GM21619 (cell line): ENCODE measurements around the gene OR8S1.
"Not testable (repeated sequence)": the region's sequence is repeated elsewhere in the genome, so short reads cannot be mapped to it uniquely, and the experiment has no call there.

Experiments
- ATAC-seq: cut with Tn5 transposase; IDR thresholded peaks from one replicate; pipeline ENCODE4 v1.9.1; 2021; ENCODE audit not compliant: unreplicated experiment

The OR8S1 gene

GRCh38 chr12:48525332-48525731 lies at the start of gene OR8S1:
Gene OR8S1, plus strand, starts transcription at chr12:48525632. Its CDS starts 0 bp downstream, at chr12:48525632.
- no peak for ATAC-seq

GRCh38 chr12:48482198-48482597 lies 43.2 kb upstream of the OR8S1 start, which contains the start of gene C12orf54:
Gene C12orf54, plus strand, starts transcription at chr12:48482498. Its CDS starts 799 bp downstream, at chr12:48483297.
- no peak for ATAC-seq

GRCh38 chr12:48482930-48483329 lies 42.5 kb upstream of the OR8S1 start:
- ATAC-seq: no peak

- ATAC-seq: no peak
Measured at GRCh38 chr12:48486261-48486660, 39.2 kb upstream of the OR8S1 start.

GRCh38 chr12:48486679-48487078 lies 38.8 kb upstream of the OR8S1 start:
- ATAC-seq: no peak

- ATAC-seq: peak; percentile 98
Measured at GRCh38 chr12:48489012-48489411, 36.4 kb upstream of the OR8S1 start.

GRCh38 chr12:48489456-48489855 lies 36.0 kb upstream of the OR8S1 start:
- not testable (repeated sequence) for ATAC-seq

GRCh38 chr12:48500281-48500680 lies 25.2 kb upstream of the OR8S1 start:
- ATAC-seq: not testable (repeated sequence)

- ATAC-seq: not testable (repeated sequence)
Measured at GRCh38 chr12:48506836-48507235, 18.6 kb upstream of the OR8S1 start.

GRCh38 chr12:48508987-48509386 lies 16.4 kb upstream of the OR8S1 start:
- no peak for ATAC-seq

GRCh38 chr12:48510111-48510510 lies 15.3 kb upstream of the OR8S1 start:
- no peak for ATAC-seq

GRCh38 chr12:48512855-48513254 lies 12.6 kb upstream of the OR8S1 start:
- peak; percentile 93 for ATAC-seq

- ATAC-seq: no peak
Measured at GRCh38 chr12:48514728-48515127, 10.7 kb upstream of the OR8S1 start.

- not testable (repeated sequence) for ATAC-seq
Measured at GRCh38 chr12:48520381-48520780, 5.1 kb upstream of the OR8S1 start.

GRCh38 chr12:48527891-48528670 lies 2.6 kb downstream of the OR8S1 start:
- no peak for ATAC-seq

- ATAC-seq: no peak
Measured at GRCh38 chr12:48532601-48533000, 7.2 kb downstream of the OR8S1 start.

- ATAC-seq: no peak
Measured at GRCh38 chr12:48536602-48537001, 11.2 kb downstream of the OR8S1 start.

GRCh38 chr12:48542300-48542928 lies 17.0 kb downstream of the OR8S1 start:
- no peak for ATAC-seq

- ATAC-seq: no peak
Measured at GRCh38 chr12:48545833-48546469, 20.5 kb downstream of the OR8S1 start.

- ATAC-seq: not testable (repeated sequence)
Measured at GRCh38 chr12:48547012-48547411, 21.6 kb downstream of the OR8S1 start.

GRCh38 chr12:48551636-48552035 lies 26.2 kb downstream of the OR8S1 start:
- not testable (repeated sequence) for ATAC-seq
